Stimulated activated CD8-positive, alpha-beta memory T cell treated with anti-CD3 and anti-CD28 coated beads, Interleukin-12 subunit alpha, Interleukin-12 subunit beta, amount 100 ng/mL, for 4 hours (primary cell): ENCODE measurements around the gene MRPL39.

Experiments used
- DNase-seq: peaks from one replicate; pipeline ENCODE4 v3.0.0-alpha.2; 2020; ENCODE audit warnings: low read depth

The MRPL39 gene

GRCh38 chr21:25536752-25537151 is 70.5 kb downstream of the MRPL39 start:
- no peak for DNase-seq

DNA sequence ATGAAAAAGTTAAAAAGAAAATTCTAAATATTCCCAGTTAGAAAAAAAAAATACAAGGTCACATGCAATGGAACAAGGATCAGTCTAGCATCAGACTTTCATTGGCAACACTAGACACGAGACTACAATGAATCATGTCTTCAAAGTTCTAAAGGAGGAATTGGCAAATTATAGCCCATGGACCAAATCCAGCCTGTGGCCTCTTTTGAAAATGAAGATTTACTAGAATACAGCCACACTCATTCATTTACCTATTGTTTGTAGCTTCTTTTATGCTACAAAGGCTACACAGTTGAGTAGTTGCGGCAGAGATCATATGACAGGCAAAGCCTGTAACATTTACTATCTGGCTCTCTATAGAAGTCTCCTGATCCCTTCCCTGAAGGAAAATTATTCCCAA is 71.4 kb downstream of the MRPL39 start:
- no peak for DNase-seq
